HG02610 (cell line): Measurements from ENCODE around the gene PCBP3.
"Not testable (repeated sequence)": the region's sequence is repeated elsewhere in the genome, so short reads cannot be mapped to it uniquely, and the experiment has no call there.

Source experiments
- ATAC-seq: cut with Tn5 transposase; IDR thresholded peaks from one replicate; pipeline ENCODE4 v1.9.1; 2021; ENCODE audit warnings: mild to moderate bottlenecking, moderate library complexity; ENCODE audit not compliant: unreplicated experiment

PCBP3 gene

GRCh38 chr21:45887120-45887611 is 243.6 kb downstream of the PCBP3 start:
- no peak for ATAC-seq

GRCh38 chr21:45887788-45888187 is 244.3 kb downstream of the PCBP3 start:
- ATAC-seq: no peak

GRCh38 chr21:45888386-45889009 is 245.0 kb downstream of the PCBP3 start:
- ATAC-seq: no peak

GRCh38 chr21:45889256-45889655 is 245.7 kb downstream of the PCBP3 start:
- ATAC-seq: no peak

GRCh38 chr21:45889961-45890360 is 246.4 kb downstream of the PCBP3 start:
- ATAC-seq: no peak

GRCh38 chr21:45891388-45892155 is 248.0 kb downstream of the PCBP3 start:
- ATAC-seq: no peak

- ATAC-seq: no peak
Observed at GRCh38 chr21:45892156-45892915, 248.8 kb downstream of the PCBP3 start.

- ATAC-seq: no peak
Observed at GRCh38 chr21:45892916-45893739, 249.6 kb downstream of the PCBP3 start.

- no peak for ATAC-seq
Observed at GRCh38 chr21:45893740-45894449, 250.4 kb downstream of the PCBP3 start.

GRCh38 chr21:45894450-45894825 is 250.9 kb downstream of the PCBP3 start:
- ATAC-seq: no peak

GRCh38 chr21:45894906-45895777 is 251.6 kb downstream of the PCBP3 start:
- ATAC-seq: no peak

- no peak for ATAC-seq
Observed at GRCh38 chr21:45895778-45896370, 252.3 kb downstream of the PCBP3 start.

GRCh38 chr21:45896431-45896830 is 252.9 kb downstream of the PCBP3 start:
- not testable (repeated sequence) for ATAC-seq

- no peak for ATAC-seq
Observed at GRCh38 chr21:45897191-45898027, 253.9 kb downstream of the PCBP3 start.

GRCh38 chr21:45898028-45898350 is 254.5 kb downstream of the PCBP3 start:
- ATAC-seq: no peak

- no peak for ATAC-seq
Observed at GRCh38 chr21:45898781-45899180, 255.3 kb downstream of the PCBP3 start.

GRCh38 chr21:45899317-45900033 is 255.9 kb downstream of the PCBP3 start:
- ATAC-seq: no peak
